Thoracic aorta (tissue), 2 donors: ENCODE measurements around the gene MGAT1. TPM values are rescaled to one million over a fixed set of nuclear protein-coding genes. Genes with fewer than 3 reads are reported as not detected.

ENCODE experiments used
- ATAC-seq: fragments of 150-250 bp; one replicate; pipeline ENCODE4 v1.8.0; 2017; ENCODE audit warnings: low read depth; ENCODE audit not compliant: insufficient number of reproducible peaks, low FRiP score
- DNase-seq: peaks from one replicate; pipeline ENCODE4 v3.0.0-alpha.2; 2020; ENCODE audit warnings: low spot score
- H3K27ac ChIP-seq, 2 donors: fragments of 200-600 bp; sonication (generic); 1 replicate in 1 of 2; 2 replicates in 1 of 2; pipeline ENCODE4 v1.5.1; 2016; ENCODE audit warnings: mild to moderate bottlenecking in 2 of 2, moderate library complexity in 2 of 2
- H3K27me3 ChIP-seq: fragments of 200-600 bp; sonication (generic); replicated peaks from 2 replicates; pipeline ENCODE4 v1.6.0; 2016; ENCODE audit warnings: mild to moderate bottlenecking; ENCODE audit not compliant: insufficient read depth
- H3K36me3 ChIP-seq: fragments of 200-600 bp; sonication (generic); one replicate; pipeline ENCODE4 v1.5.1; 2016
- H3K4me1 ChIP-seq, 2 donors: fragments of 200-600 bp; sonication (generic); 1 replicate in 1 of 2; 2 replicates in 1 of 2; pipeline versions ENCODE4 v1.5.1 to v1.6.0; 2016; ENCODE audit warnings: low read depth in 2 of 2, mild to moderate bottlenecking in 1 of 2; ENCODE audit not compliant: control insufficient read depth in 1 of 2
- H3K4me3 ChIP-seq: fragments of 200-600 bp; sonication (generic); 2 replicates; pipeline ENCODE4 v1.5.1; 2016; ENCODE audit warnings: mild to moderate bottlenecking
- H3K9me3 ChIP-seq: fragments of 200-600 bp; sonication (generic); 2 replicates; pipeline ENCODE4 v1.5.1; 2016
- total RNA-seq, 2 donors: library from RNA; depleted of rRNA; stranded (reverse); fragments of >200 nt; gene quantifications; one replicate each; pipeline versions ENCODE4 v1.1.0 to v1.2.3, GENCODE V29; 2016
- TF ChIP-seq, protein P1 (sequence below): fragments of 200-600 bp; sonication (generic); IDR thresholded peaks from one replicate; pipeline ENCODE4 v1.5.1; 2019; ENCODE audit warnings: antibody characterized with exemption

The MGAT1 gene
- total RNA-seq, result 100 to 1,000 TPM; 226 to 244 TPM

GRCh38 chr5:180802325-180803180 lies at the start of gene MGAT1:
Gene MGAT1 (minus strand): TSS chr5:180802806. CDS start chr5:180792971, 9,835 bp downstream.
- ATAC-seq (peak; percentile 92), DNase-seq (peak; percentile 78)
- Histone ChIP-seq H3K27ac (peak within 1 kb of the TSS; percentile 92 to 97), H3K4me1 (peaks cover 69 to 90% of the 10 kb centered on the region in 2 donors), H3K9me3 (no peaks in the 10 kb centered on the region), H3K4me3 (peak within 1 kb of the TSS; percentile 99), H3K36me3 (no peaks in the 10 kb centered on the region), H3K27me3 (no peaks in the 10 kb centered on the region)
- TF ChIP-seq, protein P1, sequence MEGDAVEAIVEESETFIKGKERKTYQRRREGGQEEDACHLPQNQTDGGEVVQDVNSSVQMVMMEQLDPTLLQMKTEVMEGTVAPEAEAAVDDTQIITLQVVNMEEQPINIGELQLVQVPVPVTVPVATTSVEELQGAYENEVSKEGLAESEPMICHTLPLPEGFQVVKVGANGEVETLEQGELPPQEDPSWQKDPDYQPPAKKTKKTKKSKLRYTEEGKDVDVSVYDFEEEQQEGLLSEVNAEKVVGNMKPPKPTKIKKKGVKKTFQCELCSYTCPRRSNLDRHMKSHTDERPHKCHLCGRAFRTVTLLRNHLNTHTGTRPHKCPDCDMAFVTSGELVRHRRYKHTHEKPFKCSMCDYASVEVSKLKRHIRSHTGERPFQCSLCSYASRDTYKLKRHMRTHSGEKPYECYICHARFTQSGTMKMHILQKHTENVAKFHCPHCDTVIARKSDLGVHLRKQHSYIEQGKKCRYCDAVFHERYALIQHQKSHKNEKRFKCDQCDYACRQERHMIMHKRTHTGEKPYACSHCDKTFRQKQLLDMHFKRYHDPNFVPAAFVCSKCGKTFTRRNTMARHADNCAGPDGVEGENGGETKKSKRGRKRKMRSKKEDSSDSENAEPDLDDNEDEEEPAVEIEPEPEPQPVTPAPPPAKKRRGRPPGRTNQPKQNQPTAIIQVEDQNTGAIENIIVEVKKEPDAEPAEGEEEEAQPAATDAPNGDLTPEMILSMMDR, result no peak

GRCh38 chr5:180850434-180851078 lies 48.0 kb upstream of the MGAT1 start:
- Histone ChIP-seq H3K27me3 (no peaks in the 10 kb centered on the region), H3K9me3 (peaks cover 41% of the 10 kb centered on the region), H3K27ac (no peak overlapping the region), H3K4me3 (no peak overlapping the region), H3K36me3 (peaks cover 43% of the 10 kb centered on the region), H3K4me1 (no peaks in the 10 kb centered on the region)
- TF ChIP-seq, protein P1, result no peak
- DNase-seq, result no peak
- no peak for ATAC-seq

DNA sequence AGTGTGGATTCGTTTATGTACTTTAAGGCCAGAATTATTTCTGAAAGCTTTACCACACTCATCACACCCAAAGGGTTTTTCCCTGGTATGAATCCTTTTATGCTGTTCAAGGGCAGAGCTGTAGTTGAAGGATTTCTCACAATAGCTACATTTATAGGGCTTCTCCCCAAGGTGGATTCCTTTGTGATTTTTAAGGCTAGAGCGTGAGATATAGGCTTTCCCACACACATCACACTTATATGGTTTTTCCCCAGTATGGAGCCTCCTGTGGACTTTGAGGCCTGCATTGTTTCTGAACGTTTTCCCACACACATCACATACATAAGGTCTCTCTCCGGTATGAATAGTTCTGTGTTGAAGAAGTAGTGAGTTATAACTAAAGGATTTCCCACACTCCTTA lies 47.2 kb upstream of the MGAT1 start:
- Histone ChIP-seq H3K27ac (no peak overlapping the region), H3K4me1 (no peaks in the 10 kb centered on the region), H3K4me3 (no peak overlapping the region), H3K9me3 (peaks cover 41% of the 10 kb centered on the region), H3K27me3 (no peaks in the 10 kb centered on the region), H3K36me3 (peaks cover 36% of the 10 kb centered on the region)
- DNase-seq, result no peak
- TF ChIP-seq, protein P1, result no peak
- ATAC-seq, result no peak

DNA sequence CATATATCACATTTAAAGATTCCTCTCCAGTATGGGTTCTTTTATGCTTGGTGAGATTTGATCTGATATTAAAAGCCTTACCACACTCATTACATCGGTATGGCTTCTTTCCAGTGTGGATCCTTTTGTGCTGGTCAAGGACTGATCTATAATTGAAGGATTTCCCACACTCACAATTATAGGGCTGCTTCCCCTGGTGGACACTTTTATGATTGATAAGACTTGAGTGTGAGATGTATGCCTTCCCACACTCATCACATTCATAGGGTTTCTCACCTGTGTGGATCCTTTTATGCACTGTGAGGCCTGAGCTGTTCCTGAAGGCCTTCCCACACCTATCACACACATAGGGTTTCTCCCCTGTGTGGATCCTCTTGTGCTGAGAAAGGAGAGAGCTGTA lies 46.3 kb upstream of the MGAT1 start:
- Histone ChIP-seq H3K27me3 (no peaks in the 10 kb centered on the region), H3K36me3 (peaks cover 31% of the 10 kb centered on the region), H3K27ac (no peak overlapping the region), H3K4me3 (no peak overlapping the region), H3K9me3 (peaks cover 38% of the 10 kb centered on the region), H3K4me1 (no peaks in the 10 kb centered on the region)
- TF ChIP-seq, protein P1, result no peak
- ATAC-seq (no peak), DNase-seq (no peak)

GRCh38 chr5:180848265-180848664 lies 45.7 kb upstream of the MGAT1 start:
- peaks cover 31% of the 10 kb centered on the region for H3K36me3 ChIP-seq

More at GRCh38 chr5:180848265-180848664, 45.7 kb upstream of the MGAT1 start:
- Histone ChIP-seq H3K4me1 (no peaks in the 10 kb centered on the region), H3K4me3 (no peak overlapping the region), H3K27me3 (no peaks in the 10 kb centered on the region), H3K9me3 (peaks cover 37% of the 10 kb centered on the region), H3K27ac (no peak overlapping the region)
- TF ChIP-seq, protein P1, result no peak
- no peak for DNase-seq
- no peak for ATAC-seq
